Right renal pelvis (tissue), 4 donors: ENCODE data around the gene NLE1. TPM values are rescaled to one million over a fixed set of nuclear protein-coding genes. Genes with fewer than 3 reads are reported as not detected.
A peak's percentile ranks its signal among the peaks of the same experiment; 100 is the strongest.
"Not testable (repeated sequence)": the region's sequence is repeated elsewhere in the genome, so short reads cannot be mapped to it uniquely, and the experiment has no call there.

Experiments
- DNase-seq, 4 donors: peaks; one replicate each; pipeline ENCODE4 v3.0.0-alpha.2; 2013; ENCODE audit warnings: low read depth in 4 of 4, low spot score in 3 of 4, missing footprints in 1 of 4
- polyA plus RNA-seq, 4 donors: library from polyadenylated mRNA; unstranded; fragments of 120-200 nt; gene quantifications; one replicate each; pipeline ENCODE4 v1.2.1, GENCODE V29; 2013; ENCODE audit not compliant: insufficient read length in 4 of 4

Gene NLE1
- 10 to 100 TPM; 15.8 to 20.8 (median 18.8) TPM for polyA plus RNA-seq

DNA sequence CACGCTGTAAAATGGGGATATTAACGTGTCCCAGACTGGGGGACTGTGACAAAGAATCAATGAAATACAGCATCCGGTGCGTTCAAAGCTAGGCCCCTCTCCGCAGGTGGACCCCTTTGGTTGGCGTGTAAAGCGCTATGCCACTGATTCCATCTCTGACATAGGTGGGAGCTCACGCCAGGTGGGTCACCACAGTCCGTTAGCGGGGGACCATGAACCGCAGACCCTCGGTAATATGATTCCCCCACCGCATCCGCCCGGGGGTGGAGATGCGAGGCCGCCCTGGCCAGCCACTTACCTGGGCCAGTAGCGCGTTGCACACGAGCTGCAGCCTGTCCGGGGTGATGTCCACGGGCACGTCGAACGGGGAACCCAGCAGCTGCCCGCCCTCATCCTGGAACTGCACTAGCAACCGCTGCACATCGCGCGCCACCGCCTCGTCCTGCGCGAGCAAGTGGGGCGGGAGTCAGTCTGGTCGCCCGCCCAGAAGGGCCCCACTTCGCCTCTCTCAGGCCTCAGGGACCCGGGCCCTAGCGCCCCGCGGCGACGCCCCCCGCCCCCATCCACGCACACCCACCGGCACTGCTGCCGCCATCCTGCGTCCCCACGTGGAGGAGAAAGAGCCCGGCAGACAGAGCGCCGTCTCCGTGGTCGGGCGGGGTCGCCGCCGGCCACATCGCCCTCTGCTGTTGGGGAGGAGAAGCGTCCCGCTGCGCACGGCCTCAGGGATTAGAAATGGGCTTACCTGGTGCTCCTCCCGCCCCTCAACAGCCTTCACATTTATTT lies at the start of gene NLE1:
Gene NLE1 (minus strand): TSS at position 623 of the 786 bp plus-strand sequence. CDS start 28 bp downstream, at position 595.
- DNase-seq = peak; percentile 51 to 65 (median 56)

DNA sequence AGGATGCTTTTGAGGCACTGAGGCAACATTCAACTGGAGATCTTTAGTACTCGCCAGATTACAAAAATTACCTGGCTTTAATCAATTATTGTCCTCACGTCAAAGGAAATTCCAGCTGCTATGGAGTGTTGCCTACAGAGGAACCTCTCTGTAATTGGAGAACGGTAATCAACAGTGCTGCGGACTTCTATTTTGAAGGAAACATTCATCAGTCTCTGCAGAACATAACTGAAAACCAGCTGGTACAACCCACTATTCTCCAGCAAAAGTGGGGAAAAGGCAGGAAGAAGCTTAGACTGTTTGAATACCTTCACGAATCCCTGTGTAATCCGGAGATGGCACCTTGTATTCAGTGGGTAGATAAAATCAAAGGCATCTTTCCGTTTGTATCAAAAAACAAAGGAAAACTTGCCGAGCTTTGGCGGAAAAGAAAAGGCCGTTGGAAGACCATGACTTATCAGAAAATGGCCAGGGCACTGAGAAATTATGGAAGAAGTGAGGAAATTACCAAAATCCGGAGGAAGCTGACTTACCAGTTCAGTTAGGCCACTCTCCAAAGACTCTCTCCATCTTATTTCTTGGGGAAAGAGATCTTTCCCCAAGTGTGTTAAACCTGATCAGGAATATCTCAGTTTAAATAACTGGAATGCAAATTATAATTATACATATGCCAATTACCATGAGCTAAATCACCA lies 49.0 kb upstream of the NLE1 start:
- DNase-seq = no peak

DNA sequence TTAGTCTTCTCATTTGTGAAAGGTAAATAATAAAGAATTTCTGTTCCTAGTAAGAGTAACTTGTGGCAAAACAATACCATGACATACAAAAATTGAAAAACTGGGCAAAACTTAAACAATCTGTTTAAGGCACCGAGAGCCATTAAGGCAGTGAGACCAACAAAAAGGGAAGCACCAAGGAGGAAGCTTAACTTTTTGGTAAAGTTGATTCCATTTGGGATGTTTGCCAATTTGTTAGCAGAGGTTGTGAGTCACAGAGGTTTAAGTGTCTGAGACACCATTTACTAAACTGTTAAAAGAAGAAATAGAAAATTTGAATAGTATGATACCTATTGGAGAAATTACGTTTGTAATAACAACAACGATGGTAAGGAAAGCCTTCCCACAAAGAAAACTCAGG lies 47.2 kb upstream of the NLE1 start:
- no peak for DNase-seq

DNA sequence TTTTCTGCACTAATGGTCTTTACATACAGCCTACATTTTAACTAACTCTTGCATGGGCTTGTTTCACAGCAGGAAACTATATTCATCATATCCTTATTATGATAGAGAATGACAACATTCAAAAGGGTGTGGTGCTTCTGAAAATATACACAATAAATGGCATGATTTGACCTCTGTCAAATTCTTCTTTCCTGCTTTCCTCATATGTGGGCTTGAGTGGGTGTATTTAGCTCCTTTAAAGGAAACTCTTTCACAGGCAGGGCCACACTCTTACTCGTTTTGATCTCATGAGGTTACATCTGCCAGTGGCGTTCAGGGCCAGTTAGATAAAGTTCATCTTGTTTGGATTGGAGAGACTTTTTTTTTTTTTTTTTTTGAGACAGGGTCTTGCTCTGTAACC lies 46.0 kb upstream of the NLE1 start:
- DNase-seq = no peak

DNA sequence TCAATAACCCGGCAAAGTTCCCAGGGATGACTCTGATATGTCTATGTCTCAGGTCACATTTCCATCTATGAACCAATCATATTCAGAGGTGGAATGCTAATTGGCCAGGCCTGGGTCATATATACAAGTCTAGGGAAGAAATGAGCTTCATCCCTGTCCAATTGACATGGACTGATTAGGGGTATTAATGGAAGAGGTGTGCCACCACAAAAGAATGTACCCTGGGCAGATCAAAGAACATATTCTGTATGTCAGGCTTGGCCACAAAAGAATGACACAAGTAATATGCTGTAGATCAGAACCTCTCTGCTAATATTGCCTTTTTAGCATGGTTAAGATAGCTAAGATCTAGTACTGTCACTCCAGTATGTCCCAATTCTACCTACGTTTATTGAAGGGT lies 45.4 kb upstream of the NLE1 start:
- DNase-seq = no peak

DNA sequence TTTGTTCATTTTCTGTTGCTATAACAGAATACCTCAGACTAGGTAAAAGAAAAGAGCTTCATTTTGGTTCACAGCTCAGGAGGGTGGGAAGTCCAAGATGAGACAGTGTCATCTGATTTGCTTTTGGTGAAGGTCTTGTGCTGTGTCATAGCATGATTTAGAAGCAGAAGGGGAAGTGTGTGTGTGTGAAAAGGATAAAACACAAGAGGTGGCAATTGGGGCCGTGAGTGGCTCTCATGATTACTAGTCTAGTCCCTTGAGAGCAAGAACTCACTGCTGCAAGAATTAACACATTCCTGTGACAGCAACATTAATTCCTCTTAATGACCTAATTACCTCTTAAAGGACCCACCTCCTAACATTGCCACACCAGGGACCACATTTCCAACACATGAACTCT lies 43.7 kb upstream of the NLE1 start:
- no peak for DNase-seq

DNA sequence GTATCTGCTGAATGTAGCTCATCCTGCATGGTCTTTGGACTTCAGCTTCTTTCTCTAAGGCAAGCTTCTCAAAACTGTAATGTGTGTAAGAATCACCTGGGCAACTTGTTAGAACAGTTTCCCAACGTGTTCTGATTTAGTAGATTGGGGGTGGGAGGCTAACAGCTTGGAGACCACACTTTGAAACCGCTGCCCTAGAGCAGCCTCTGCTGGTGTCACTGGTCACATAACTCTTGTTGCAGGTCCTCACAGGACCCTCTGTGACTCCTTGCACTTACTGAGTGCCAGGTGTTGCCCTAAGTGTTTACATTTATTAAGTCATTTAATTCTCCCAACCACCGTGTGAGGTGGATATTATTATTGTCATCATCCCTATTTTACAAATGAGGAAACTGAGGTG lies 42.2 kb upstream of the NLE1 start:
- no peak for DNase-seq

DNA sequence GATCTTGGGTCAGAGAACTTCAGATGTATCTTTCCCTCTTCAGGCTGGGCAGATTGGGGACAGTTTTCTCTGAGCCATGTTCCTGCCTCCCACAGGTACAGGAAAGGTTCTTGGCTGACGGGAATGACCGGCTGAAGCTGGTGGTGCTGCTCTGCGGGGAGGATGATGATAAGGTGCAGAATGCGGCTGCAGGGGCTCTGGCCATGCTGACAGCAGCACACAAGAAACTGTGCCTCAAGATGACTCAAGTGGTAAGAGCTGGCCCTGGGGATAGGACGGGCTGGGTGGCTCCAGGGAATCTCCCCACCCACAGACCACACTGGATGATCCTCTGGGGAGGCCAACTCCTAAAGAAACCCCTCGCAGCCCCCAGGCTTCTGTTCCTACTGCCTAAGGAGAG lies 41.2 kb upstream of the NLE1 start:
- no peak for DNase-seq

DNA sequence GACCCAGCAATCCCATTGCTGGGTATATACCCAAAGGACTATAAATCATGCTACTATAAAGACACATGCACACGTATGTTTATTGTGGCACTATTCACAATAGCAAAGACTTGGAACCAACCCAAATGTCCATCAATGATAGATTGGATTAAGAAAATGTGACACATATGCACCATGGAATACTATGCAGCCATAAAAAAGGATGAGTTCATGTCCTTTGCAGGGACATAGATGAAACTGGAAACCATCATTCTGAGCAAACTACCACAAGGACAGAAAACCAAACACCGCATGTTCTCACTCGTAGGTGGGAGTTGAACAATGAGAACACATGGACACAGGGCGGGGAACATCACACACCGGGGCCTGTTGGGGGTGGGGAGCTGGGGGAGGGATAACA lies 37.3 kb upstream of the NLE1 start:
- DNase-seq = not testable (repeated sequence)

DNA sequence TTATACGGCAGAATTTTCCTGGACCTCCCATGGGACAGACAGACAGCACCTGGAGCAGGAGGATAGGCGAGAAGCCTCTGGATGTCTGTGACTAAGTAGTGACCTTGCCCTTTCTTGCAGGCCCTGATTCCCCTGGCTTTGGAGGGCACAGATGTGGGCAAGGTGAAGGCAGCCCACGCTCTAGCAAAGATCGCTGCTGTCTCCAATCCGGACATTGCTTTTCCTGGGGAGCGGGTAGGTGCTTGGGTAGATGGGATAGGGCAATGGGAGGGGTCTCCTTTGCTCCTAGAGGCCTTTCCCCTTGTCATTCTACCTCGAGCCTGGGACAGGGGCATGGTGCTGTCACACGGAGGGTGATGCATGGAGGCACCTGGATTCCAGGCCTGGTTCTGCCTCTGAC lies 34.8 kb upstream of the NLE1 start:
- no peak for DNase-seq

DNA sequence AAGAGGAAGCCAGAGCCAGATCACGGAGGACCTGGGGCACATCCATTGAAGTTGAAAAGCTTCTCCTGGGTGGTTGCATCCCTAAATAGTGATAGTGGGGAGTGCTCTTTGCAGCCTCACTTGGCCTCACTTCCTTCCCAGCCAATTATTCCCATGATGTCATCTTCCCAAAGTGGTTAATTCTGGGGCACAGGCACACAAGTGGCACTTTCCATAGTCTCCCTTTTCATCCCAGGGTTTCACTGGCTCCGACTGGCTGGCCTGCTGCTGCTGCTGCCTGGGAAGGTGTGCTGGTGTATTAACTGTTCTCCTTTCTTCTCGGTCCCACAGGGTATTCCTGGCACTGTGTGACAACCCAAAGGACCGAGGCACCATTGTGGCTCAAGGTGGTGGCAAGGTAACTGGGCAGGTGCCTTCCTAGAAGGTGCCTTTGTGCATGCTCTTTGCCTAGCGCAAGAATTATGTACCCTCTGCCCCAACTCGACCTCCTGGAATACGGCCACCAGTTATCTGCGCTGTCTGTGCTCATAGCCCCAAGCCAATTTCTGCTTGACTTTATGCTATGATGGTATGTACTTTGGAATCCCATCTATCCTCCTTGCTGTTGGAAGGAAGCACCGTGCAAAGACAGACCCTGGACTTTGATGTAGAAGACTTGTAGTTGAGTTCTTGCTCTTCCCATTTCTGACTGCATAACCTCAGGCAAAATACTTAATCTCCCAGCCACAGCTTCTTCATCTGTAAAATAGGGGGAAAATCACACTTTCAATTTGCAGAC lies 33.7 kb upstream of the NLE1 start:
- no peak for DNase-seq

DNA sequence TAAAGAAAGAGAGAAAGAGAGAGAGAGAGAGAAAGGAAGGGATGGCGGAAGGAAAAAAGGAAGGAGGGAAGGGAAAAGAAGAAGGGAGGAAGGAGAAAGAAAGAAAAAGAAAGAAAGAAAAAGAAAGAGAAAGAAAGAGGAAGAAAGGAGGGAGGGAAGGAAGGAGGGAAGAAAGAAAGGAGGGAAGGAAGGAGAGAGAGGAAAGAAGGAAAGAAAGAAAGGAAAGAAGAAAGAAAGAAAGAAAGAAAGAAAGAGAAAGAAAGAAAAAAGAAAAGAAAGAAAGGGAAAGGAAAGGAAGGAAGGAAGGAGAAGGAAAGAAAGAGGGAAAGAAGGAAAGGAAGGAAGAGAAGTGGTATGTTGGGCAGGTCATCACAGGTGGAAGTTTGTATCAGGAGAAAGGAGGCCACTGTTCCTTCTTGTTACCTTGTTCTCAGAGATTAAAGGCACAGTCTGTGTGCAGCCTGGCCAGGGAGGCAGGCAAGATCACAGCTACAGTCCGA lies 32.8 kb upstream of the NLE1 start:
- DNase-seq = no peak

DNA sequence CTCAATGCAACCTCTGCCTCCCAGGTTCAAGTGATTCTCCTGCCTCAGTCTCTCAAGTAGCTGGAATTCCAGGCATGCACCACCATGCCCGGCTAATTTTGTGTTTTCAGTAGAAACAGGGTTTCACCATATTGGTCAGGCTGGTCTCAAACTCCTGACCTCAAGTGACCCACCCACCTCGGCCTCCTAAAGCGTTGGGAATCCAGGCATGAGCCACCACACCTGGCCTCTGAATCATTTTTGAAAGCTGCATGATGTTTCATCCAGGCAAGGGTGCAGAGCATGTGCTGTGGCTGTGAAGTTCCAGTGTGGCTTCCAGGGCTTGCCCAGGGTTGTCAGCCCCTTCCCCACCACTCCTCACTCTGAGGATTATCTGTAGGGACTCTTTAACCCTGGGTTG lies 30.2 kb upstream of the NLE1 start:
- not testable (repeated sequence) for DNase-seq

DNA sequence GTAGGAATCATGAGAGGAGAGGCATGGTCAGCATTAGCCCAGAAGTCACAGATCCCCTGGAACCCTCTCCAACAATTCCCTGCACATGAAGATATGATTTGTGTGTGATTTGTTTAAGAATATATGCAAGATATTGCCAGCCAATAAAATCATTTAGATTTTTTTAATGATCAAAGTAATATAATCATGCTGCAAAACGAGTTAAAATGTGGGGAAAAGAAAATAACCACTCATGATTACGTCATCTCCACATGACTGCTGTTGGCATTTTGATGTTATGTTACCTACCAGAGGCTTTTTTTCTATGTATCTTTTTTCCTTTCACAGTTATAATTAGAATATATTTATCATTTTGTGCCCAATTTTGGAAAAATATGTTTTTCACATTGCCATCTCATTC lies 29.7 kb upstream of the NLE1 start:
- DNase-seq = no peak

DNA sequence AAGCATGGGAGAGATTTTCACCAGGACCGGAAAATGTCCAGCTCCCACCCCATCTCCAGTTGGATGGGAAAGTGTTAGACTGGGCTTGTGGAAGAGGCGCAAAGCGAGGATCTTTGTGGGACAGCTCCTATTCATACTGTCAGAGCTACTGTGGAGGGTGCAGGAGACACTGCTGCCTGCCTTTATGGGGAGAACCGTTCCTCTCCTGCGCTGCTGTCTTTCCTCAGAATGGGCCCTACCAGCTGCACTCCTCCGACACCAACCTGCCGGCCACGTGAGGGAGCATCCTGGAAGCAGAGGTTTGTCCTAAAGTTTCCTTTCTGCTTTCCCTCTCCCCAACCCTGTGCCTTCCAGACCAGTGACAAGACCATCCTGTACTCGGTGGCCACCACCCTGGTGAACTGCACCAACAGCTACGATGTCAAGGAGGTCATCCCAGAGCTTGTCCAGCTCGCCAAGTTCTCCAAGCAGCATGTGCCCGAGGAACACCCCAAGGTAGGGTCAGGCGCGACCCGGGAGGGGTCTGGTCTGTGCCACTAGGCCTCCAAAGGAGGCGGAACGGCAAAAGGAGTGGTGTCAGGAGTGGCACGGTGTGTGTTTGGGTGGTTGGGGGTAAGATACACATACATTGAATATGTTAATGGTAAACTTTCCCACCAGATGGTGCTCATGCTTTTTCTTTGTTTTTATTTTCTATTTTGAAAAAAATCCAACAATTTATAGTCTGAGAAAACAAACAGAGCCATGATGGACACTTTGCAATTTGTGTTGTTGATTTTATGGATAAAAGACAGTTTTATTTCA lies 29.1 kb upstream of the NLE1 start:
- DNase-seq = no peak

DNA sequence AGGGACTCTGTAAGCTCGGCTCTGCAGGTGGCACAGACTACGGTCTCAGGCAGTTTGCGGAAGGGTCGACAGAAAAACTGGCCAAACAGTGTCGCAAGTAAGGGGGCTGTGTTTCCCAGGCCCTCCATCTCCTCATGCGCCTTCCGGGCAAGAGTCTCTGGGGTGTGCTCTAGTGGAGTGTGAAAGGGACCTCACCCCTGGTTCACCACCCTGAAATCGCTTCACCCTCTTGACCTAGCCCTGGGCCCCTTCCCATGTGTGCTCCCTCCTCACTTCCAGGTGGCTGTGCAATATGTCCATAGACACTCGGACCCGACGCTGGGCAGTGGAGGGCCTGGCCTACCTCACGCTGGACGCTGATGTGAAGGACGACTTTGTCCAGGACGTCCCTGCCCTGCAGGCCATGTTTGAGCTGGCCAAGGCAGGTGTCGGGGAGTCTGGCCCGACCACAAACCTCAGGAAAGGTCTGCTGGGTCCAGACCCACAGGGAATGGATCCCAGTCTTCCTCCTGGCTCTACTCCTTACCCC lies 27.8 kb upstream of the NLE1 start:
- no peak for DNase-seq

DNA sequence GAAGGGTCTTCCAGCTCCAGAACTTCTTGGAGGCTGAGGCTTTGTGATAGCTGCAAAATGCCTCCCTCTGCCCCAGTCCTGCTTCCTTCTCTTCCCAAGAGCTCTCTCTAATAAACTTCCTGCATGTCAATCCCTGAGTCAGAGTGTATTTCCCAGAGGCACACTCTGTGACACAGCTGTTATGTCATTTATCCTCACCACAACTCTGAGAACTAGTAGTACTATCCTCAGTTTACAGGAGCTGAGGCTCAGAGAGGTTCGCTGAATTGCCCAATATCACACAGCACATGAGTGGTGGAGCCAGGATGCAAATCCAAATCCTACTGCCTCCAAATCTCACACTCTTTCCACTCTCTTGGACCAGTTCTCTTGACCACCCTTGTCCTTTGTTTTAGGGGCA lies 25.6 kb upstream of the NLE1 start:
- DNase-seq = no peak

DNA sequence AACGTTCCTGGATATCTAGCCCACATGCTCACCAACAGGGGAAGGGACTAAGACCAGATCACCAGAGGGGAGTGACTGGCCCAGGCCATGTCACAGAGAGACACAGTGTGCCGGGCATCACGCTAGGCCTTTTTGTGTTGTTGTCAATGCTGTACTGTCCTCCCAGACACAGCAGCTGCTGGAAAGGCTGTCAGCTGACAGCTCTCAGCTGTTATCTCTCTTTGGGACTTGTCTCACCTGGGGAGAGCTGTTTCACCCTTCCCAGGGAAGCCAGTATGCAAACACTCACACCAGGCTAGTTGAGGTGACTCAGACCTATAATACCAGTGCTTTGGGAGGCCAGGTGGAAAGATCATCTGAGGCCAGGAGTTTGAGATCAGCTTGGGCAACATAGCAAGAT lies 24.9 kb upstream of the NLE1 start:
- no peak for DNase-seq

DNA sequence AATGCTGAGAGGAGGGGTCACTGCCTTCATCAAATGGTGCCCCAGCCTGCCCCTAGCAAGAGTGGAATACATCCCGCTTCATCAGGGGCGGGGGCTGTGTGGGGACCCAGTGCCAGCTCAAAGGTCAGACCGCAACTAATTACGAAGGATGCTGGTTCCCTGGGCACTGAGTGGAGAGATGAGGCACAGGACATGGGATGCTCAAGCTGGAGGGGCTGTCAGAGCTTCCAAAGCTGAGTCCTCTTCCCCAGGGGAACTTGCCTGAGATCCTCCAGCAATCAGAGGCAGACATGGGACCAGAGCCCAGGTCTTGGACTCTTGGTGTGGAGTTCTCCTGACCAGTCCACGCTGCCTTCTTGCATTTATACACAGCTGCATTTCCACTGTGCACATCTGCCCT lies 24.4 kb upstream of the NLE1 start:
- no peak for DNase-seq

DNA sequence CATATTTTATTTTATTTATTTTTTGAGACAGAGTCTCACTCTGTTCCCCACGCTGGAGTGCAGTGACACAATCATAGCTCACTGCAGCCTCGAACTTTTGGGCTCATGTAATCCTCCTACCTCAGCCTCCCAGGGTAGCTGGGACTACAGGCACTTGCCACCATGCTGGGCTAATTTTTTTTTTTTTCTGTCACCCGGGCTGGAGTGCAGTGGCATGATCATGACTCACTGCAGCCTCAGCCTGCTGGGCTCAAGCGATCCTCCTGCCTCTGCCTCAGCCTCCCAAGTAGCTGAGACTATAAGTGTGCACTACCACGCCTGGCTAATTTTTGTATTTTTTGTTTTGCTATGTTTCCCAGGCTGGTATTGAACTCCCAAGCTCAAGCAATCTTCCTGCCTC lies 22.6 kb upstream of the NLE1 start:
- no peak for DNase-seq
